Ascending aorta (tissue), 2 donors: ENCODE measurements around the gene SMCO1. TPM values are rescaled to one million over a fixed set of nuclear protein-coding genes. Genes with fewer than 3 reads are reported as not detected.
"Not testable (repeated sequence)": the region's sequence is repeated elsewhere in the genome, so short reads cannot be mapped to it uniquely, and the experiment has no call there.

Source experiments
- DNase-seq, 2 donors: peaks; one replicate each; pipeline ENCODE4 v3.0.0-alpha.2; 2019; ENCODE audit warnings: low spot score in 2 of 2
- H3K27ac ChIP-seq, 2 donors: fragments of 200-600 bp; sonication (generic); one replicate each; pipeline ENCODE4 v1.5.1; 2016 to 2017; ENCODE audit warnings: mild to moderate bottlenecking in 1 of 2
- H3K27me3 ChIP-seq: fragments of 200-600 bp; sonication (generic); one replicate; pipeline ENCODE4 v1.5.1; 2017
- H3K36me3 ChIP-seq, 2 donors: fragments of 200-600 bp; sonication (generic); one replicate each; pipeline ENCODE4 v1.5.1; 2016
- H3K4me1 ChIP-seq, 2 donors: fragments of 200-600 bp; sonication (generic); one replicate each; pipeline ENCODE4 v1.5.1; 2016 to 2017; ENCODE audit warnings: mild to moderate bottlenecking in 1 of 2
- H3K4me3 ChIP-seq, 2 donors: fragments of 200-600 bp; sonication (generic); one replicate each; pipeline ENCODE4 v1.5.1; 2016 to 2017; ENCODE audit warnings: mild to moderate bottlenecking in 1 of 2
- H3K9me3 ChIP-seq, 2 donors: fragments of 200-600 bp; sonication (generic); one replicate each; pipeline ENCODE4 v1.5.1; 2016
- CTCF ChIP-seq, 3 experiments: fragments of 200-600 bp in 2 of 3; fragments of 450-650 bp in 1 of 3; sonication (generic) in 2 of 3; IDR thresholded peaks; one replicate each; pipeline ENCODE4 v1.5.1; 2016 to 2019; ENCODE audit warnings: antibody characterized with exemption in 3 of 3, mild to moderate bottlenecking in 1 of 3, moderate library complexity in 1 of 3
- intact Hi-C: fragments of 100-400 bp; cut with DNase I; formaldehyde crosslinking; loops from one replicate; pipeline ENCODE4 v1.15.1; 2023
- total RNA-seq: library from RNA; depleted of rRNA; stranded (reverse); fragments of >200 nt; gene quantifications from one replicate; pipeline ENCODE4 v1.1.0, GENCODE V29; 2016

The SMCO1 gene
- total RNA-seq, 1 donor from 2014 or later, result not detected

- no peak overlapping the region for H3K4me3 ChIP-seq
- no peak for TF ChIP-seq CTCF (IDR thresholded peaks at IDR 0.05)
- H3K4me1 ChIP-seq, result no peaks in the 10 kb centered on the region
These were observed 57.1 kb downstream of the SMCO1 start for GRCh38 chr3:196458063-196458462.

GRCh38 chr3:196457470-196457869 is 57.7 kb downstream of the SMCO1 start:
- H3K4me1 ChIP-seq, intact Hi-C loops, H3K27ac ChIP-seq, H3K4me3 ChIP-seq, H3K27me3 ChIP-seq, DNase-seq, H3K9me3 ChIP-seq: not testable (repeated sequence)
- peaks cover 7 to 13% of the 10 kb centered on the region in 2 donors for H3K36me3 ChIP-seq

More at GRCh38 chr3:196458063-196458462, 57.1 kb downstream of the SMCO1 start:
- H3K9me3 ChIP-seq, result no peaks in the 10 kb centered on the region
- H3K36me3 ChIP-seq, result peaks cover 7 to 9% of the 10 kb centered on the region in 2 donors
- no peaks in the 10 kb centered on the region for H3K27me3 ChIP-seq
- H3K27ac ChIP-seq, result no peak overlapping the region
- DNase-seq, result no peak
- intact Hi-C loops, result no loop called here

Other genes with a start within 250 kb of the SMCO1 start
- 30.7 TPM for gene PCYT1A, start 227.6 kb downstream of the SMCO1 start, total RNA-seq
- not detected for gene DYNLT2B, start 197.1 kb downstream of the SMCO1 start, total RNA-seq
- not detected for gene TM4SF19, start 177.0 kb downstream of the SMCO1 start, total RNA-seq
- 7.2 TPM for gene UBXN7, start 82.9 kb downstream of the SMCO1 start, total RNA-seq
- 16.0 TPM for gene RNF168, start 11.6 kb downstream of the SMCO1 start, total RNA-seq
- 0.21 TPM for gene WDR53, start 53.2 kb upstream of the SMCO1 start, total RNA-seq
- 0.64 TPM for gene FBXO45, start 53.3 kb upstream of the SMCO1 start, total RNA-seq
- 22.6 TPM for gene NRROS, start 124.3 kb upstream of the SMCO1 start, total RNA-seq
- 2.6 TPM for gene CEP19, start 196.9 kb upstream of the SMCO1 start, total RNA-seq
- 47.7 TPM for gene PIGX, start 197.0 kb upstream of the SMCO1 start, total RNA-seq
- 24.4 TPM for gene PAK2, start 224.5 kb upstream of the SMCO1 start, total RNA-seq